SK-N-SH treated with all-trans-retinoic acid at 6 μM for 48 hours (cell line): ENCODE data around the gene NONO.
A peak's percentile ranks its signal among the peaks of the same experiment; 100 is the strongest.

Experiments used
- ESRRG ChIP-seq: fragments of 250-450 bp; sonication (Bioruptor Pico); IDR thresholded peaks from 2 replicates; pipeline ENCODE4 v1.6.1; 2021; ENCODE audit warnings: mild to moderate bottlenecking
- SNAI2 ChIP-seq: fragments of 250-450 bp; sonication (Bioruptor Pico); IDR thresholded peaks from 2 replicates; pipeline ENCODE4 v1.5.0; 2020; ENCODE audit warnings: mild to moderate bottlenecking, moderate library complexity
- TF ChIP-seq, protein P1 (sequence below): fragments of 250-450 bp; sonication (Bioruptor Pico); IDR thresholded peaks from 2 replicates; pipeline ENCODE4 v1.8.0; 2020; ENCODE audit warnings: mild to moderate bottlenecking, moderate library complexity, borderline replicate concordance

DNA sequence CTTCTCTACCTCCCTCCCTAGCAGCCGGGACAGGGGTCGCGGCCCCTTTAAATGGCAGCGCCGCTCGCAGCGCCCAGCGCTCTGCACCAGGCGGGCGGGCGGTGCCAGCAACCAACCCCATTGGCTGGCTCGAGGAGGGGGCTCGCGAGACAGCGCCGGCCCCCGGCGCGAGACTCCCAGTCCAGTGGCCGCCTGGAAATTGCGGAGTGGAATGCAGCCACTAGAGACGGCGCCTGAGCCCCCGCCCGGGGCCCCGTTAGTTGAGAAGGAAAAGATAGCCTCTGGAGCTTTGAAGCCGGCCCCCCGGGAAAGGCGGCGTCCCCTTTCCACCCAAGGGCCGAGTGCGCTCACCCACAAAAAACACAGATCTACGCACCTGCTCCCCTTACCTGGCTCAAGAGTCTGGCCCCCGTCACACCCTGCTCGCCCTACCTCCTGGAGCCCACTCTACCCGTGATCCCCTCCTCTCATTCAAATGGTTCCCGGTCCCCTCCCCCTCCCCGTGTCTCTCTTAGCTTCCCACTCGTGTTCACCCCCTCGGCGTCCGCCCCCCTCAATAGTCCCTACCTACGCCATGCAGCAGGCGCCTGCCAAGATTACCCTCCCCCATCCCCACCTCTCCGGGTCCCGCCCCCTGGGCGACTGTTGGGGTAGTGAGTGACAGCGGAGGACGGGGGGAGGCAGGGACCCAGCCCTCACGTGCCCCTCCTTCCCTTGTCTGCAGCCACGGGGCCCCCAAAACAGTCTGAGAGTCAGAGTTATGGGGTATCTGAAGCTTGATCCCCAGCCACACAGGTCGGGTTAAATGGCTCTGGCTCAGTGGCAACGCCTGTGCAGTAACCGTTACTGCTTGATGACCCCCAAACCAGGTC lies 29.1 kb upstream of the NONO start, which contains the start of gene ZMYM3:
- TF ChIP-seq, protein P1, sequence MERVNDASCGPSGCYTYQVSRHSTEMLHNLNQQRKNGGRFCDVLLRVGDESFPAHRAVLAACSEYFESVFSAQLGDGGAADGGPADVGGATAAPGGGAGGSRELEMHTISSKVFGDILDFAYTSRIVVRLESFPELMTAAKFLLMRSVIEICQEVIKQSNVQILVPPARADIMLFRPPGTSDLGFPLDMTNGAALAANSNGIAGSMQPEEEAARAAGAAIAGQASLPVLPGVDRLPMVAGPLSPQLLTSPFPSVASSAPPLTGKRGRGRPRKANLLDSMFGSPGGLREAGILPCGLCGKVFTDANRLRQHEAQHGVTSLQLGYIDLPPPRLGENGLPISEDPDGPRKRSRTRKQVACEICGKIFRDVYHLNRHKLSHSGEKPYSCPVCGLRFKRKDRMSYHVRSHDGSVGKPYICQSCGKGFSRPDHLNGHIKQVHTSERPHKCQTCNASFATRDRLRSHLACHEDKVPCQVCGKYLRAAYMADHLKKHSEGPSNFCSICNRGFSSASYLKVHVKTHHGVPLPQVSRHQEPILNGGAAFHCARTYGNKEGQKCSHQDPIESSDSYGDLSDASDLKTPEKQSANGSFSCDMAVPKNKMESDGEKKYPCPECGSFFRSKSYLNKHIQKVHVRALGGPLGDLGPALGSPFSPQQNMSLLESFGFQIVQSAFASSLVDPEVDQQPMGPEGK: peak; percentile 61; the same call in 1 of the 2 replicates
- TF ChIP-seq SNAI2 (CRISPR knock-in tag): no peak
- no peak for TF ChIP-seq ESRRG (CRISPR knock-in tag)
